Astrocyte of the spinal cord (primary cell): ENCODE data around the gene ACP6.

Experiments used
- DNase-seq: peaks from one replicate; pipeline ENCODE4 v3.0.0; 2011; ENCODE audit warnings: low read depth, low spot score
- H3K4me3 ChIP-seq: 2 replicates; pipeline ENCODE4 v1.5.1; 2011; ENCODE audit warnings: low read depth, mild to moderate bottlenecking, low read length, moderate library complexity
- CTCF ChIP-seq: IDR thresholded peaks from 2 replicates; pipeline ENCODE4 v1.5.1; 2012; ENCODE audit warnings: low read depth, mild to moderate bottlenecking, low read length, inconsistent platforms
- in situ Hi-C: cut with HindIII; loops from 2 replicates; pipeline ENCODE4 v1.10.0; 2017; ENCODE audit warnings: low sequenced_read_pairs

The ACP6 gene

GRCh38 chr1:147673406-147673805 is 3.1 kb upstream of the ACP6 start:
- no peak overlapping the region for H3K4me3 ChIP-seq
- DNase-seq: no peak
- TF ChIP-seq CTCF: no peak
- in situ Hi-C loops: no loop called here

- DNase-seq: peak; percentile 50
- in situ Hi-C loops: no loop called here
- TF ChIP-seq CTCF: no peak
- H3K4me3 ChIP-seq: peak overlapping the region; percentile 70
These were observed 630 bp downstream of the ACP6 start for GRCh38 chr1:147669469-147670318.

- in situ Hi-C loops: no loop called here
- no peak for DNase-seq
- TF ChIP-seq CTCF: peak; percentile 19
- no peak overlapping the region for H3K4me3 ChIP-seq
These were observed 4.8 kb downstream of the ACP6 start for GRCh38 chr1:147665521-147665920.

- in situ Hi-C loops: no loop called here
- peak; percentile 39 for DNase-seq
- no peak overlapping the region for H3K4me3 ChIP-seq
- no peak for TF ChIP-seq CTCF
These were observed 6.1 kb downstream of the ACP6 start for GRCh38 chr1:147664206-147664605.

GRCh38 chr1:147654511-147654910 is 15.8 kb downstream of the ACP6 start:
- no peak overlapping the region for H3K4me3 ChIP-seq
- no peak for DNase-seq
- in situ Hi-C loops: no loop called here
- no peak for TF ChIP-seq CTCF

GRCh38 chr1:147652306-147652705 is 18.0 kb downstream of the ACP6 start:
- no peak overlapping the region for H3K4me3 ChIP-seq
- no peak for TF ChIP-seq CTCF
- DNase-seq: no peak
- in situ Hi-C loops: no loop called here
